ENCODE results near the gene MYO19.
A peak's percentile ranks its signal among the peaks of the same experiment; 100 is the strongest.
"Not testable (repeated sequence)": the region's sequence is repeated elsewhere in the genome, so short reads cannot be mapped to it uniquely, and the experiment has no call there.

The MYO19 gene

DNA sequence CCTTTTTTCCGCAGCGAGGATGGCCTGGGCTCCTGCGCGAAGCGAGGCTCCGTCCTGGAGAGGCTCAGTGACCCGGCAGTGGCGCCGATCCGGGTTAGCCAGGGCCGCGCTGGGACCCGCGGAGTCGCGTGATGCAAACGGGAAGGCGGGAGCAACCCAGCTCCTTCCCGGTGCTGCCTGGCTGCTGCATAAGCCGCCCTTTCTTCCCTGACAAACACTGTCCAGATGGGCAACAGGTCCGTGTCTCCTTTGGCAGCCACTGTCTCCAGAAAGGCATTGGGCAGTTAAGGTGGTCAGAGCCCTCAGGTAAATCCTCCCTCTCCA, 69.9 kb downstream of the MYO19 start:
- DNase-seq (ENCODE audit: low spot score): no peak

DNA sequence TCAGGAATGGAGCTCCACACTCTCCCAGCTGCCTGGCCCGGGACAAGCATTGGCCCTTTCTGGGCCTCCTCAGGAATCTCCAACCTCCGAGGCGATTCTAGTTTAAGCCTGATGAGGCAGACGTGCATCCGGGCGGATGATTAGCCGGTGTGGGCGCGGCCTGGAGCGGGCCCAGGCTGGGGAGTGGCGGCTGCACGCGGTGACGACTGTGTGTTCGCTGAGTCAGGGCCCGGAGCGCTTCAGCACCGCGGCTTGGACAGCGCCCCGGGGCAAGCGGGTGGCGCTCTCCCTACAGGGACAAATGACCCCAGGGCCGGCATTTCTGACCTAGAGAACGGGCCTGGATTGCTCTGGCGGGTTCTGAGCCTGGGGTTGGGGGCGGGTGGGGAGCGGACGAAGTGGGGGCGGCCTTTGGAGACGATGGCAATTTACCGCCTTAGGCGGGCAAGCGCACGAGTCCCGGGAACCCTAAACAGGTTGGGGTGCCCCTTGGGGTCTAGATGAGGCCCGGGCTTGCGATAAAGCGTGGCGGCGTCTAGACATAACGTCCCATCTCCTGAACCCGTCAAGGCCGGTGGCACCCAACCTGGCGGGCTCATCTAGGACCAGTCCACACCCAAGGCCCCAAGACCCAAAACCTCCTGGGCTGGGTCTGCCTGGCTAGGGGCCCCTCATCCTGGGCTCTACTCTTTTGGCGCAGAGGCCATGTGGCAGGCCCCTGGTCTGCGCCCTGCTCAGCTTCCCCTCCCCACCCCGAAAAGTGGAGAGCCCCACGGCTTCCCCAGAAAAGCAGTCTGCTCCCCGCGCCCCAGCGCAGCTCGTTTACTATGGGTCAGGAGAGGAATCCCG, 70.5 kb downstream of the MYO19 start:
- DNase-seq (ENCODE audit: low spot score): peak; percentile 76

DNA sequence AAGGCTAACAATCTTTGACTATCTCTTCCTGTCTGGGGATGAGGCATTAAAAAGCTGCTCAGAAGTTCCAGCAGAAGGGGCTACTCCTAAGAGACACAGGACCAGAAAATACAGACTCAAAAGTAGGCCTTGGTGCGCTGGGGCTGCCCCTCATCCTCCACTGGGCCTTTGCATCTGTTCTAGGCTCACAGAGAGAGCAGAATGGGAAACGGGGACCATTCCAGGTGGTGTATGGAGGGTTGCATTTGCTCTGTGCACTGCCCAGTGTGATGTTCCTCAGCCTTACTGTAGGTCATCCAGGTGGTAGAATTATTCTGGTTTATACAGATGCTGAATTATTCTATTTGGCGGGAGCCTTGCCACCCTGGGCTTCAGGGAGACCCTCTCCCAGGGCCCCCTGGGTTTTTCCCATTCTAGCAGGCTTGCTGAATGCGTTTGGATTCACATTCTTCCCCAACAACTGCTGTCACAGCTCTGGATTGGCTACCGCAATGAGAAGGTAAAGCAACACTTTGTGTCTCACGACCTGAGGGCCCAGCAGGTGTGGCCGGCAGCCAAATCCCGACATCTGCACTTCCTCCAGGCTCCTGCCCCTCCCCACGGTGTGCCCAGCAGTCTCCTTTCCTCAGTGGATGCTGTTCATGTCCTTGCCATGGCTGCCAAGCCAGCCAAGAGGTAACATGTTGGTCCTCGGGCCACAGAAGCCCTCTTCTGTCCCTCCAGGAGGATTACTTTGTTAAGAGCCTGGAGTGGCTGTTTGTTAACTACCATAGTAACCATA, 73.1 kb downstream of the MYO19 start:
- no peak for DNase-seq (ENCODE audit: low spot score)

DNA sequence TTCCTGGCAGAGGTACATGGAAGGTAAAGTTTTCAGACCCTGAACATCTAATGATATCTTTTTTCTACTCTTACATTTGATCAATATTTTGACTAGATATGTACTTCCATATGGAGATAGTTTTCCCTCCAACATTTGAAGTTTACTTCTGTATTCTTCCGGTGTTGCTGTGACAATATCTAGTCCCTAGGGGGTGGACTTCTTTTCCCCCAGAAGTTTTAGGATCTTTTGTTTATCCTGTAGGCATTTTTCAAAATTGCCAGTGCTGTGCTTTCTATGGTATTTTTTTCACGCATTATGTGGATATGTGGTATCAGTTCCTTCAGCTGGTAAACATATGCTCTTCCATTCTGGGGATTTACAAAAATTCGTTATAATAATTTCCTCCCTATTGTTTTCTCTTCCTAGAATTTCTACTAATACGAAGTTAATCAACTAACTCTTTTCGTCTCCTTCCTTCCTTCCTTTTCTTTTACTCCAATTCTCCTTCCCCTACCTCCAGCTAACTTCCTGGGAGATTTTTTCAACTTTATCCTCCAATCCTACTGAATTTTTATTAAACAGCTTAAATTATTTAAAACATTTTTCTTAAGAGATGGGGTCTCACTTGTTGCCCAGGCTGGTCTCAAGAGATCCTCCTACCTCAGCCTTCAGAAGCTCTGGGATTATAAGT, 74.3 kb downstream of the MYO19 start:
- DNase-seq (ENCODE audit: low spot score): no peak

DNA sequence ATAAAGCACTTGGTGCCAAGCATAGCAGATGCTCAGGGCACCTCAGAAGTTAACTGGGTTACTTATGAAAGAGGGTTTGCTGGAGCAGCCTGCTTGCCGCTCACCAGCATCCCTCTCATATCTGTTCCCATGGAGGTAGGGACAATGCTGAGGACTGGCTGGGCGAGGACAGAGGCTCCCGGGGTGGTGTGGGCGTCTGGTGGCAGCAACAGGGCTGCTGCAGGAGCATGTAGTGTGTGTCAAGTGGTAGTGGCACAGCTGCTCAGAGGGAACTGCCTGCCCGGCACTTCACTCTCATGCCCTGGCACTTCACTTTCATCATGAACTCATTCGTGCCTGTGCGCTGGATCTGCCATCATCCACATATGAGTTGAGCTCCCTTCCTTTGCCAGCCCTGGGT, 75.1 kb downstream of the MYO19 start:
- no peak for DNase-seq (ENCODE audit: low spot score)

DNA sequence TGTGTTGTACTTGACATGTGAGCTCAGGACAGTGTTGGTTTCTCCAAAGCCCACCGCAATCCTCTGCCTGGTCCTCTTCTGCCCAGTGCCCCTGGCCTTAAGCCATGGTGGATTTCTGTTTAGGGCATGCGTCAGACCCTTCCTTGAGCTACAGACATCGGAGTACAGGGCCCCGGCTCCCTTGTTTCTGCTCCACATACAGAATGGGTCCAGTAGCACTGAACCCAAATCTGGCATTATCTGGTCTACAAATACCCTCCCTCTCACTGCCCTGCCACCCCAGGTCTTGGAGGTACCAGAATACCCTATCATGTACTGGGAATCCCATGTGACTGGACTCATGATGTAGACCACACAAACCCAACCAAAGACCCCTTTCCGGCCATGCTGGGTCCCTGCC, 75.6 kb downstream of the MYO19 start:
- no peak for DNase-seq (ENCODE audit: low spot score)

DNA sequence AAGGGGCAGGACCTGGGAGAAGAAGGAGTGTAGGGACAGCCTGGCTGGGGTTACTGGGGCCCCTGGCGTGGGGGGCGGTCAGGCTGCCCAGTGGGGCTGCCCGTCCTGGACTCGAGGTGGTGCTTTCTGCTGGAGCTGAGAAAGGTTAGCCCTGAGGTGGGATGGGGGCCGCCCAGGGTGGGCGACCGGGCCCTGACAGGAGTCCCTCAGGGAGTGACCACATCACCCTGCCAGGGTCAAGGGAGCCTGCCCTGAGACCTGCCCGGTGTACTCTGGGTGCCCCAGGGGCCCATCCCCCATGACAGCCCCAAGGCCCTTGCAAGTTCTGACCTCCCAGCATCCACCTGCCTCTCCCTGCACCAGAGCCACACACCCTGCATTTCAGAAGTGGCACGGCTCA, 77.0 kb downstream of the MYO19 start:
- DNase-seq (ENCODE audit: low spot score): not testable (repeated sequence)

DNA sequence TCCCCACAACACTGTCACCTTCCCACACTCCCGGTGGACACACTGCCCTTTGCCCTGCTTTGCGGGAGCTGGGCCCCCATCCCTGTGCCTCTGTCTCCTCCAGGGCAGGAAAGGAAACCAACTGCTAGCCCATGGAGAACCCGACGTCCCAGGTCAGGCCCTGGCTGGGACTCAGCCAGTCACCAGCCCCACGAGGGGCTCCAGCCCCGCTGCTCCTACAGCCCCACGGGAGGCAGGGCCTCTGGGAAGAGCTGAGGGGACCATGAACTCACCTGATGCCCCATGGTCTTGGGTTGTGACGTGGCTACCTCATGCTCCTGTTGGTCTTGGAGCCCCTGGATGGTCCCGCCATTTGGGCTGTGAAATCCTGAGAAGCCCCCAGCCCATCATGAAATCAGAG, 81.8 kb downstream of the MYO19 start:
- DNase-seq (ENCODE audit: low spot score): not testable (repeated sequence)

DNA sequence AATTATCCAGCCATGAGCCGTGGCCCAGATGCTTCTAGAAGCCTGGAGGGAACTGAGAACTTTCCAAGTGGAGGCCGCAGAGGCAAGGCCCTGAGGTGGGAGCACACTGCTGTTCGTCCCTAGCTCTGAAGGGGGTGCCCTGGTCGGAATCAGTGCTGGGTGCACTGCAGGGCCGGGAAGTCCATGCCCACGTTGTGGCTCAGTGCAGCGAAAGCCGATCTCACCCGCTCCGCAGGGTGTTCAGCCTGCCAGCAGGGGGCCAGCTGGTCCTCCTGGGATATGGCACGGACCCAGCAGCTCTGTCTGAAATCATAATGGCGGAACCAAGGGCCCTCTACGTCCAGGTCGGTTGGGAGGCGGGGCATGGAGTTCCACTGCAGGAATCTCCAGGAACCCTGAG, 84.7 kb downstream of the MYO19 start:
- DNase-seq (ENCODE audit: low spot score): not testable (repeated sequence)
